ENCODE measurements around the gene PTPRCAP. TPM values are rescaled to one million over a fixed set of nuclear protein-coding genes. Genes with fewer than 3 reads are reported as not detected.

The PTPRCAP gene
- total RNA-seq, 4 donors from 2014 or later = 3.5 to 6.4 (median 4.2) TPM

GRCh38 chr11:67407688-67408163, 29.8 kb downstream of the PTPRCAP start:
- no peaks in the 10 kb centered on the region for H3K36me3 ChIP-seq
- H3K27ac ChIP-seq = no peak overlapping the region
- ATAC-seq = no peak
- H3K9me3 ChIP-seq = no peaks in the 10 kb centered on the region
- WGBS, 2 donors (ENCODE audit: low coverage in 1 of 2) = 40 to 80% methylated on average over 1 of the region's 12 CpGs
- peaks cover 0 to 29% (median 0%) of the 10 kb centered on the region in 3 donors for H3K4me1 ChIP-seq
- TF ChIP-seq POLR2AphosphoS5 (IDR thresholded peaks at IDR 0.05) (no peak), CTCF (IDR thresholded peaks at IDR 0.05) (no peak), POLR2A (IDR thresholded peaks at IDR 0.05) (no peak), EP300 (IDR thresholded peaks at IDR 0.05) (no peak)
- peaks cover 97% of the 10 kb centered on the region for H3K27me3 ChIP-seq
- no peak overlapping the region for H3K4me3 ChIP-seq

- no peaks in the 10 kb centered on the region for H3K36me3 ChIP-seq
- no peak for TF ChIP-seq POLR2AphosphoS5 (IDR thresholded peaks at IDR 0.05)
- no peak for TF ChIP-seq CTCF (IDR thresholded peaks at IDR 0.05)
- TF ChIP-seq EP300 (IDR thresholded peaks at IDR 0.05) = no peak
- no peak for TF ChIP-seq POLR2A (IDR thresholded peaks at IDR 0.05)
- no peak for ATAC-seq
- H3K27ac ChIP-seq = no peak overlapping the region
- peaks cover 0 to 34% (median 0%) of the 10 kb centered on the region in 3 donors for H3K4me1 ChIP-seq
- H3K9me3 ChIP-seq = no peaks in the 10 kb centered on the region
- H3K4me3 ChIP-seq = no peak overlapping the region
- WGBS, 2 donors (ENCODE audit: low coverage in 1 of 2) = 0 to 39% methylated on average over 1 to 3 of the region's 12 CpGs
- H3K27me3 ChIP-seq = peaks cover 91% of the 10 kb centered on the region
These were observed 30.4 kb downstream of the PTPRCAP start for GRCh38 chr11:67406969-67407687.

- Histone ChIP-seq H3K36me3 (no peaks in the 10 kb centered on the region), H3K4me3 (no peak overlapping the region), H3K9me3 (no peaks in the 10 kb centered on the region), H3K4me1 (peaks cover 0 to 36% (median 0%) of the 10 kb centered on the region in 3 donors), H3K27me3 (peaks cover 85% of the 10 kb centered on the region), H3K27ac (no peak overlapping the region)
- ATAC-seq = no peak
- WGBS, 2 donors (ENCODE audit: low coverage in 1 of 2) = no CpG with 5 or more reads among the region's 18 CpGs
- TF ChIP-seq POLR2A (IDR thresholded peaks at IDR 0.05) (no peak), POLR2AphosphoS5 (IDR thresholded peaks at IDR 0.05) (no peak), EP300 (IDR thresholded peaks at IDR 0.05) (no peak), CTCF (IDR thresholded peaks at IDR 0.05) (no peak)
These were observed 31.0 kb downstream of the PTPRCAP start for GRCh38 chr11:67406420-67406968.

GRCh38 chr11:67405688-67406339, 31.7 kb downstream of the PTPRCAP start:
- Histone ChIP-seq H3K4me1 (peaks cover 0 to 40% (median 2%) of the 10 kb centered on the region in 3 donors), H3K9me3 (no peaks in the 10 kb centered on the region), H3K36me3 (no peaks in the 10 kb centered on the region), H3K27ac (no peak overlapping the region), H3K4me3 (no peak overlapping the region), H3K27me3 (peaks cover 78% of the 10 kb centered on the region)
- no CpG with 5 or more reads among the region's 9 CpGs for WGBS, 2 donors (ENCODE audit: low coverage in 1 of 2)
- ATAC-seq = no peak
- TF ChIP-seq EP300 (IDR thresholded peaks at IDR 0.05) (no peak), POLR2AphosphoS5 (IDR thresholded peaks at IDR 0.05) (no peak), CTCF (IDR thresholded peaks at IDR 0.05) (no peak), POLR2A (IDR thresholded peaks at IDR 0.05) (no peak)
